EL (cell line): ENCODE data around the gene WDR38.
"Not testable (repeated sequence)": the region's sequence is repeated elsewhere in the genome, so short reads cannot be mapped to it uniquely, and the experiment has no call there.

ENCODE experiments used
- DNase-seq: peaks from one replicate; pipeline ENCODE4 v3.0.0-alpha.2; 2016

The WDR38 gene

GRCh38 chr9:124835026-124835557 lies 18.2 kb upstream of the WDR38 start:
- peak; percentile 70 for DNase-seq

- DNase-seq = not testable (repeated sequence)
These were observed 15.1 kb upstream of the WDR38 start for GRCh38 chr9:124838132-124838531.

- not testable (repeated sequence) for DNase-seq
These were observed 14.5 kb upstream of the WDR38 start for GRCh38 chr9:124838567-124839275.

- DNase-seq = no peak
These were observed 13.5 kb upstream of the WDR38 start for GRCh38 chr9:124839612-124840299.

GRCh38 chr9:124840300-124840833 lies 12.9 kb upstream of the WDR38 start:
- no peak for DNase-seq

GRCh38 chr9:124841075-124841821 lies 12.0 kb upstream of the WDR38 start:
- no peak for DNase-seq

- no peak for DNase-seq
These were observed 9.7 kb upstream of the WDR38 start for GRCh38 chr9:124843456-124844034.

GRCh38 chr9:124844291-124844690 lies 9.0 kb upstream of the WDR38 start:
- DNase-seq = no peak

GRCh38 chr9:124846467-124846866 lies 6.8 kb upstream of the WDR38 start:
- DNase-seq = not testable (repeated sequence)

- DNase-seq = no peak
These were observed 6.3 kb upstream of the WDR38 start for GRCh38 chr9:124846969-124847368.

- DNase-seq = peak; percentile 44
These were observed 3.5 kb upstream of the WDR38 start for GRCh38 chr9:124849801-124850200.

- DNase-seq = no peak
These were observed 985 bp upstream of the WDR38 start for GRCh38 chr9:124852121-124852828.

- no peak for DNase-seq
These were observed 414 bp downstream of the WDR38 start for GRCh38 chr9:124853605-124854143.

- DNase-seq = no peak
These were observed 901 bp downstream of the WDR38 start for GRCh38 chr9:124854161-124854560.

- no peak for DNase-seq
These were observed 1.6 kb downstream of the WDR38 start for GRCh38 chr9:124854822-124855221.

- no peak for DNase-seq
These were observed 2.3 kb downstream of the WDR38 start for GRCh38 chr9:124855566-124855943.

- DNase-seq = peak; percentile 58
These were observed 2.9 kb downstream of the WDR38 start for GRCh38 chr9:124855944-124856765.

- no peak for DNase-seq
These were observed 4.4 kb downstream of the WDR38 start for GRCh38 chr9:124857533-124858162.

GRCh38 chr9:124858330-124859046 lies 5.2 kb downstream of the WDR38 start:
- DNase-seq = no peak
